Left colon (tissue), 2 donors: Measurements from ENCODE around the gene REL. TPM values are rescaled to one million over a fixed set of nuclear protein-coding genes. Genes with fewer than 3 reads are reported as not detected.
"Not testable (repeated sequence)": the region's sequence is repeated elsewhere in the genome, so short reads cannot be mapped to it uniquely, and the experiment has no call there.

Source experiments
- ATAC-seq: fragments of 200-7000 bp; cut with Tn5 transposase; one replicate; pipeline ENCODE4 v1.9.1; 2020; ENCODE audit warnings: mild to moderate bottlenecking, moderate library complexity
- DNase-seq, 2 donors: peaks; one replicate each; pipeline ENCODE4 v3.0.0-alpha.2; 2020
- intact Hi-C, 2 donors: fragments of 100-400 bp; cut with DNase I in 1 of 2; cut with micrococcal nuclease in 1 of 2; formaldehyde crosslinking; loops; one replicate each; pipeline versions ENCODE4 v1.11.2 to v1.14.0; 2022; cut with DNase I, micrococcal nuclease
- total RNA-seq, 2 donors: library from RNA; stranded (reverse); fragmentation: NEBNext Ultra II Directional; extraction: Animal tissue kit (Norgen Biotek cat#: 25700); gene quantifications; one replicate each; pipeline ENCODE4 v1.2.1, GENCODE V29; 2021
- donor health status: DM: no; HTN: no; CAD: no.
- donor health status: DM: yes; HTN: yes; CAD: no.

The REL gene
- total RNA-seq, 2 donors from 2014 or later: 16.2 to 19.9 TPM

DNA sequence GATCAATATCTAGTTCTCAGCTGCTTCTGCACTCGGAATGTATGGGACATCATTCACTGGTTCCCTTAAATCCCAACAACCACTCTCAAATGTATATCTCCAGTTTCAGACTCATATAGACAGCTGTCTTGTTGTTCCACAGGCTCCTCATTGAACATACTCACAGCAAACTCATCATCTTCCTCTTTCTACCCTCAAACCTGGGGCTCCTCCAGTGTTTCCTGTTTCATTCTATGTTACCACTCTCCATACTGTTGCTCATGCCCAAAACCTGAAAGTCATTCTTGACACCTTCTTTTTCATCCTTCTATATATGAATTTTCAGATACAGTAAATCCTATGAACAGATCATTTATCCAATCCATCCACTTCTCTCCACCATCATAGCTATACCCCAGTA, 18.7 kb upstream of the REL start:
- DNase-seq (no peak), ATAC-seq (no peak)
- intact Hi-C loops: no loop called here

DNA sequence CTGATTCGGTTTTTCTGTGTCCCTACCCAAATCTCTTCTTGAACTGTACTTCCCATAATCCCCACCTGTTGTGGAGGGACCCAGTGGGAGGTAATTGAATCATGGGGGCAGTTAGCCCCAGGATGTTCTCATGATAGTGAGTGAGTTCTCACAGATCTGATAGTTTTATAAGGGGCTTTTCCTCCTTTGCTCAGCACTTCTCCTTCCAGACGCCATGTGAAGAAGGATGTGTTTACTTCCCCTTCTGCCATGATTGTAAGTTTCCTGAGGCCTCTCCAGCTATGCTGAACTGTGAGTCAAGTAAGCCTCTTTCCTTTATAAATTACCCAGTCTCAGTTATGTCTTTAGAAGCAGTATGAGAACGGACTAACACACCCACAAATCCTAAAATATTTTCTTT, 16.0 kb upstream of the REL start:
- intact Hi-C loops, ATAC-seq, DNase-seq: not testable (repeated sequence)

DNA sequence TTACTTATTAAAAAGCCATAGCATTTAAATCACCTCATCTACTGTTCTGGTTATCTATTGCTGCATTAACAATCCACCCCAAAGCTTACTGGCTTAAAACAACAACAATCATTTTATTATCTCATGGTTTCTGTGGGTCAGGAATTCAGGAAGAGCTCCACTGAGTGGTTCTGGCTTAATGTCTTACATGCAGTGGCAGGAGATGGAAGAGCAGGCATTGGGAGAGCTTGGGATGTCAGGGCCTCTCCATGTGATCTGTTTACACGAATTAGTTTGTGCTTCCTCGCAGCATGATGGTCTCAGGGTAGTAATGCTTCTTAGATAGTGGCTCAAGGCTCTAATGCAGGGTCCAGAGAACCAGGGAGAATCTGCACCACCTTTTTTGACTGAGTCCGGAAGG, 14.4 kb upstream of the REL start:
- intact Hi-C loops: no loop called here
- ATAC-seq (no peak), DNase-seq (no peak)

DNA sequence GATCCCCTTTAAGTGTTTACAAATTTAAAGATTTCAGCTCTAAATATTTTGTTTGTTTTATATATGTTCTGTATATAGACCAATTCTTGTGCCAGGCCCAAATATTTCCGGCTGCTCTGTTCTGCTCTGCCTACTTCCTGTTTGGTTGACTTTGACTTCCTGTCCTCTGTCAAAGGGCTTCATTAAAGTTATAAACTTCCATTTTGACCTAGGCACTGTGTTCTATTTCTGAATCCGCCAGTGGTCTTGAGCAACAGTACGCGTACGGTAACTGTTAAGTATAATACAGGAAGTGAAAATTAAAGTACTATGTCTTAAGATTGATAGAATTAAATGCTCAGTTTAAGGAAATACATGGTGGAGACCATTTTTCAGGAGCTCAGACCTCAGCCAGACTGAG, 13.5 kb upstream of the REL start:
- intact Hi-C loops: no loop called here
- no peak for DNase-seq
- ATAC-seq: peak; percentile 39

DNA sequence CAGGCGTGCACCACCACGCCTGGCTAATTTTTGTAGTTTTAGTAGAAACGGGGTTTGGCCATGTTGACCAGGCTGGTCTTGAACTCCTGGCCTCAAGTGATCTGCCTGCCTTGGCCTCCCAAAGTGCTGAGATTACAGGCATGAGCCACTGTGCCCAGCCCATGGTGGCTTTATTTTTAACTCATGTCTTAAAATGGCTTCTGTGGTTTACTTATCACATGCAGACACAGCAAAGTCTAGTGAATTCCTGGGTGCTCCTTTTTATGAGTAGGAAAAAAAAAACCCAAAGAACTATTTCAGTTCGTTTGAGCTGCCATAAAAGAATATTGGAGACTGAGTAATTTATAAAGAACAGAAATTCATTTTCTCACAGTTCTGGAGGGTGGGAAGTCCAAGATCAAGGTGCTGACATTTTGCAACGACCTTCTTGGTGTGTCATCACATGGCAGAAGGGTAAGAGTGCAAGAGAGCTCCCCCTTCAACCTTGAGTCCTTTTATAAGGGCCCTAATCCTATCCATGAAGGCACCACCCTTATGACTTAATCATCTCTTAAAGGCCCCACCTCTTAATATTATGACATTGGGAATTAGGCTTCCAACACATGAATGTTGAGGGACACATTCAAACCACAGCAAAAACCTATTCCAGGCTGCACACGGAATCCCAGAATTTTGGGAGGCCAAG, 12.6 kb upstream of the REL start:
- ATAC-seq: peak; percentile 64
- DNase-seq: no peak
- intact Hi-C loops: no loop called here

DNA sequence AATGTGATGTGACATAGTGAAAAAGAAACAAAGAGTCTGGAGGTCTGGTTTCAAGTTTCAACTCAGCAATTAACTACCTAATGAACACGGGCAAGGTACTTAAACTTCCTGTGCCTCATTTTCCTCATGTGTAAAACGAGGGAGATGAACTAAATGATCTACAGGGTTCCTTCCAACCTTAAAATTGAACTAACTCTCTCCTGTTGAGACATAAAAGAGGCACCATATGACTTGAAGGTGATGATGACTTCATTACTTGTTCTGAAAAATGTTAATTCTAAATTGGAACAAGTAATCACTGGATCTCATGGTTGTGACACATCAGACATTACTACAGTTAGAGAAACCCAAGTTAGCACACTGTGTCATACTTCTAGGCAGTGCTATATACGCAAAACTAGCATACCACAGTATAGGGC, 8.9 kb upstream of the REL start:
- intact Hi-C loops: loop anchor here in 1 of 2 donors (10.0 kb wide), 1 partner anchor 302 kb away; no protein-coding TSS in a partner anchor
- no peak for DNase-seq

DNA sequence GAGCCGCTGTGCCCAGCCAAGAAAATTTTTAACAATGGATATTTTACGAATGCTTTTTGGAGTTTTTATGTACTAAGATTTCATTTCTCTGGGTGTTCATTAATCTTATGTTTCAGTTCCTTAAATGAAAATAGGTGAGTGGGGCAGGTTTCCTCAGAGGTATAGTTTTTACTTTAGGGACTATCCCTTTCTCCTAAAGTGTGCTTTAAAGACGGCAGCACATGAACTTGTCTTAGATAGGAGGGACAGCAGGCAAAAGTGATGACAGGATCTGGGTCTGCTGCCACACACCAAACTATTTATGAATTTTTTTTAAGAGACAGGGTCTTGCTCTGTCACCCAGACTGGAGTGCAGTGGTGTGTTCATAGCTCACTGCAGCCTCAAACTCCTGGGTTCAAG, 8.0 kb upstream of the REL start:
- intact Hi-C loops: loop anchor here in 1 of 2 donors (10.0 kb wide), 1 partner anchor 301 kb away; no protein-coding TSS in a partner anchor
- DNase-seq (no peak), ATAC-seq (no peak)

More for the DNA sequence above, 8.9 kb upstream of the REL start:
- no peak for ATAC-seq

DNA sequence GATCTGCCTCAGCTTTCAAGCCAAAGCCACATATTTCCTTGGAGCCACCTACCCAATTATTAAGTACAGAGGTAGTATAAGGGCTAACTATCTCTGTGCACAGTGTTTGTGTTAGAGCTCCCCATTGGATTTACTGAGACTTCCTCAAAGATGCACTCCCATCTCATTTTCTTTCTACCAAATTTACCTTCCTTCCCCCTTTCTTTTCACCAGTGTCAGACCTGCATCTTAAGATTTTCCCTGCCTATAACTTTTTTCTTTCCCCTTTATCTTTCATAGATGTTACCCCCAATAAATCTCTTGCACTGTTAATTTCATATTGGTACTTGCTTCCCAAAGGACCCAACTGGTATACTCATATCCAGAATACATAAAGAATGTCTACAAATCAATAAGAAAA, 5.9 kb upstream of the REL start:
- intact Hi-C loops: loop anchor here in 1 of 2 donors (10.0 kb wide), 1 partner anchor 299 kb away; no protein-coding TSS in a partner anchor
- DNase-seq (no peak), ATAC-seq (no peak)

DNA sequence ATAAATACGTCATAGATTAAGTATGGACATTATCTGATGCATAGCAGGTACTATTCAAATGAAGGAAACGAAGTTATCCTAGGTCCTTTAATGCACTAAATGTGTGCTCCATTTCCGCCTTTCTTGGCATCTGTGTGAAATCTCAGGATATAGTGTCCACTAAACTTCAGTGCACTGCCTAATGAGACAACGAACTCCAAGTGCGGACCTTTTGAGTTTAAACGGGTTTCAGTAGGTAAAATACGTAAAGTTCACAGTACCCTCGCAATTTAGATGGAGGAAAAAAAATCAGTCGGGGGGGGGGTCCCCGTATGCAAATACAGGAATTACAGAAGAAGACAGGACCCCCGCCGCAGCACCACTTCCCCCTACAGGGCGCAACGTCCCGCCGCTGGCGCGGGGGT, 729 bp upstream of the REL start:
- ATAC-seq (peak; percentile 20), DNase-seq (no peak)
- intact Hi-C loops: no loop called here

DNA sequence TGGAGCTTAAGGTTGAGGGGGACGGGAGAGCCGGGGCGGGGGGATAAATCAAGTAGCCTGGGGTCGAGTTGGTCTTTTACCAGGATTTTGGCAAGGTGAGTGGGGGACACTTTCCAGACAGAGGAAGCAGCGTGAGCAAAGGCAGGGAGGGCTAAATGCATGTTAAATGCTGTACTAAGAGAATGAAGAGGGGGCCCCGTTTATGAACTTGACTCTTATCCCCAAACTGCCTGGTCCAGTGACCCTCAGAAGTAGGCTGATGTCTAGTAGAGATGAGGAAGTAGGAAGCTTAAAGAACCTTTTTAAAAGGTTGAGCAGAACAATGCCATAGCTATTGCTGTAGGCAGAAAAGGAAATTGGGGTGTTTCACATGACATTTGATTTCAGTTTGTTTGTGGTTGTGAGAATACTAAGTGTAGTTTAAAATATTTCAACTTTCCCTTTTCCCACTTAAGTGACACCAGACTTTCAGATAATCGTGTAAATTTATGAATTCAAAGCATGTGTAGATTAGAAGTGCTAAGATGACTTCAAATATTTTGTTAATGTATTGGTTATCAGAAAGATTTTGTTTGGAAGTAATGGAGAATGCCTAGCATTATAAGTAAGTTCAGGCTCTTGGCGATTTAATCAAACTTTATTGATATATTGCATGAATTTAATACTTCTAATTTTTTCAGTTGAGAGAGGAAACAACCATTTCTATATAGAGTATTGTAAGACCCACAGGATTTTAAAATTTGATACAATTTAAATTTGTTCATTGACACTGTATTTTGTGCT, 1.8 kb downstream of the REL start:
- DNase-seq (peak in 1 of 2 donors; percentile 37), ATAC-seq (peak; percentile 5)
- intact Hi-C loops: no loop called here

DNA sequence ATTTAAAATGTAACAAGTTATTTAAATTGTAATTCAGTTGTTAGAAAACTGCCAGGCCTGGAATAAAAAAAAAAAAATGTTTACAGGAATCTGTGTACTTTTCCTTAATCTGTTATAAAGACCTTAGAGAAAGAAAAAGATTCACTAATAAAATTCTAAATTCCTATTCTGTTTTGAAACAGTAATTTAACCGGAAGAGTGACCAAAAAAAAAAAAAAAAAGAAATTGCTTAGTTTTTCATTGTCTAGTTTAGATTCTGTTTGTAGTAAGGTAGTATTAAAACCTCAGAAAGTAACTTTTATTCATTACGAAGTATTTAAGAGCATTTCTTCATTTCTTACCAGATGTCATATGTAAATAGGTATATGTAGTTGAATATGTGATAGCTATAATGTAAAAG, 2.5 kb downstream of the REL start:
- intact Hi-C loops: no loop called here
- DNase-seq (no peak), ATAC-seq (no peak)

DNA sequence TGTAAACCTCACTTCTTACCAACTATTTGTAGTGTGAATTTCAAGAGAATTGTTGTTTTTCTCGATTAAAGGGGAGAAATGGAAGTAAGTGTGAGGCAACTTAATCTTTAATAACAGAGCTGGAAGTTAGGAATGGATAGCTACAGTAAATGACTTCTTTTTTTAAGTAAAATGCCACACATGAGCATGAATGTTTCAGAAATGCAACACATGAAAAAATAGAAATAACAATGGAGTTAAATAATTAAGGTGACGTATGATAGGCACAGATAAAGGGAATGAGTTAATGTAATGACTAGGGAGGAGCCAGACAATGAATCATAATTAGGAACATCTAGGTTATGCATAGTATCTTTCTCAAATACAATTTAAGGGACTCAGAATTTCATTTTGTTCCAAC, 3.4 kb downstream of the REL start:
- no peak for DNase-seq
- ATAC-seq: no peak
- intact Hi-C loops: no loop called here

DNA sequence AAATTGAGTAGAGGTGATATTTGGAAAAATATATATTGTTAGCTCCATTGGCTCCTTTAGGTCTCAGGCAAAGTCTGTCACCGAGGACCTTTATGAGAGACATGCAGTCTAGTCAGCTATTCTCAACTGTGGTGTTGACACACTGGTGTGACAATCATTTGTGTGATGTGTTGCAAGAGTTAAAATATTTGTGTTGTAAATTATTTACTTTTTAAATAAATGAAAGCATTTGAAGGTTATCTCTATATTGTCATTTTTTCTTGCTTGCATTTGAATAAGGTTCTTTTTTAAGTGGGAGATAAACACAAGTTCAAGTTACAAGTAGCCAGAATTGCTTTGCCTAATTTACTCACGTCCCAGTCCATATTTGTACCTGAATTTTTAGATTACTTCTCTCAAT, 4.3 kb downstream of the REL start:
- intact Hi-C loops: no loop called here
- no peak for DNase-seq
- ATAC-seq: no peak

DNA sequence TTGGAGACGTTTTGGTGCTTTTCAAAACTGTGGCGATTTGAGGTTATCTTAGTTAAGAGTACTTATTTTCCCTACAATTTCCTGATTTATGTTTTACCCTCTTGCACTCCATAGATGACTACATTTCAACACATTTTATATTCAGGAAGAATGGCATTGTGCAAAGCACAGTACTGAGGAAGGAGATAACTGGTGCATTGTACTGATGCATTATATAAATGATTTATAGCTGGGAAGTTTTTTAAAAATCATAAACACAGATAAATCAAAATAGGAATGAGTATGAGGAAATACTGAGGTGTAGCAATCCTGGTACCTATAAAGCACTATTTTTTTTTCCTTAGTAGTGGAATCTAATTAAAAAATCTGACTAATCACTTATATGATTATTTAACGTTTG, 5.6 kb downstream of the REL start:
- no peak for DNase-seq
- peak; percentile 14 for ATAC-seq
- intact Hi-C loops: no loop called here

DNA sequence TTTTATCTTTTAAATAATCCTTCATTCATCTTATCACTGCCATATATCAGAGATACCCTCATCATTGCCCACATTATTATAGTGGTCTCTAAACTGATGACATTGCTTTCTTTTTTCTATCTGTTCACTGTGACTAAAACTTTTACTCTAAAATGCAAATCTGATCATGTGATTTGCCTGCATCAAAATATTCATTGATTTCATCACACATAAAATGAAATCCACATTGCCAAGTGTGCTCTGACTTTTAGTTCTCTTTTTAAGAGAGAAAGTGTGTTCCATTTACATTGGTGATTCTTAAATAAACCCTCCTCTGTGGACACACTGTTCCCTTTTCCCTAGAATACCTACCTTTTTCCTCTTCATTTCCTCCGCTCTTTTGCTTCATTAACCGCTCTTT, 7.5 kb downstream of the REL start:
- ATAC-seq: no peak
- no peak for DNase-seq
- intact Hi-C loops: no loop called here

DNA sequence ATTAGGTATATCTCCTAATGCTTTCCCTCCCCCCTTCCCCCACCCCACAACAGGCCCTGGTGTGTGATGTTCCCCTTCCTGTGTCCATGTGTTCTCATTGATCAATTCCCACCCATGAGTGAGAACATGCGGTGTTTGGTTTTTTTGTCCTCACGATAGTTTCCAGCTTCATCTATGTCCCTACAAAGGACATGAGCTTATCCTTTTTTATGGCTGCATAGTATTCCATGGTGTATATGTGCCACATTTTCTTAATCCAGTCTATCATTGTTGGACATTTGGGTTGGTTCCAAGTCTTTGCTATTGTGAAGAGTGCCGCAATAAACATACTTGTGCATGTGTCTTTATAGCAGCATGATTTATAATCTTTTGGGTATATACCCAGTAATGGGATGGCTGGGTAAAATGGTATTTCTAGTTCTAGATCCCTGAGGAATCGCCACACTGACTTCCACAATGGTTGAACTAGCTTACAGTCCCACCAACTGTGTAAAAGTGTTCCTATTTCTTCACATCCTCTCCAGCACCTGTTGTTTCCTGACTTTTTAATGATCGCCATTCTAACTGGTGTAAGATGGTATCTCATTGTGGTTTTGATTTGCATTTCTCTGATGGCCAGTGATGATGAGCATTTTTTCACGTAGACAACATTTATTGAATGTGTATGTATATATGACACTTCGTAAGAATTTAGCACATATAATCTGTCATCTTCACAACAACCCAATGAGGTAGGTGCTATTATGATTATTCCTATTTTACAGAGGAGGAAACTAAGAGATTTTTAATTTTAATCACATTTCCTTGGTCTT, 8.4 kb downstream of the REL start:
- ATAC-seq, DNase-seq, intact Hi-C loops: not testable (repeated sequence)

DNA sequence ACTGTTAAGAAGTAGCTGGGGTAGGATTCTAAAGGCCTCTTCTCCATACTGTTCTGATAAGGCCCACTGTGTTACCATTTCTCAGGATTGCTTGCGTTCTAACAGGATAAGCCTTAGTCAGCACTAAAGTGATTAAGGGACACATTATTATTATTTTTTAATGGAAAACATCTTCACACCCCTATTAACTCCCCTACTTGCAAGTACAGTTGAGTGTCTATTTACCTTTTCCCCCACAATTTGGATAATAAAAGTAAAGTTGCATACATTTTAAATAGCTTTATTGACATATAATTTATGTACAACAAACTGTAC, 9.0 kb downstream of the REL start:
- no peak for DNase-seq
- no peak for ATAC-seq
- intact Hi-C loops: no loop called here

DNA sequence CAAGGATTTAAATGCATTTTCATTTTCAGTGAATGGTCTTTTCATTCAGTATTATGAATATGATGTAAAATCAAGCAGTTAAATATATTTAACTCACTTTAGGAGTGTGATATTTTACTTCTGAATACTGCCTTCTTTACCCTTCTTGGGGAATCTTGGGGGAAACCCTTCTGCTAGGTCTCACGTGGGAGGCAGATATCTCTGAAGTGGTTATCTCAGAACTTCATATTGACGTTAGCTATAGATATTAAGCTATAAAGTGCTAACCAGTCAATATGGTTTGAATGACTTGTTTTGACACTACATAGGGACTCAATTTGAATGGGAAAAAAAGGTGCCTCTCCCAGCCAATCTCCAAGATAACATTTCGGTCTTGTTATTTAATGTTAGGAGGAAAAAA, 9.8 kb downstream of the REL start:
- DNase-seq (no peak), ATAC-seq (no peak)
- intact Hi-C loops: no loop called here

DNA sequence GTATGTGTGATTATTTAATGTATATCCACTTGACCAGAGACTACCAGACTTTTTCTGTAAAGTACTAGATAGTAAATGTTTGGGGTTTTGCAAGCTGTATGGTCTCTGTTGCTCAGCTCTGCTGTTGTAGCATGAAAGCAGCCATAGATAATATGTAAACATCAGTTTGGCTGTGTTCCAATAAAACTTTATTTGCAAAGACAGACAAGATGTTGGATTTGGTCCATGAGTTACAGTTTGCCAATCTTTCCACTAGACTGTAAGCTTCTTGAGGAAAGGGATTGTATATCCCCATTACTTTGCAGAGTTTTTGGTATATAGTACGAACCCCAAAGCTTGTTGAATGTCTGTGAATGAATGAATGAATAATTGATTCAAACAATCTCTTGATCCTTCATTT, 17.2 kb downstream of the REL start:
- intact Hi-C loops: no loop called here
- DNase-seq: no peak
- ATAC-seq: no peak
